WTC11 (cell line): Measurements from ENCODE around the gene GNAL. TPM values are rescaled to one million over a fixed set of nuclear protein-coding genes. Genes with fewer than 3 reads are reported as not detected.
"Not testable (repeated sequence)": the region's sequence is repeated elsewhere in the genome, so short reads cannot be mapped to it uniquely, and the experiment has no call there.

Experiments
- ATAC-seq: fragments of 200-7000 bp; cut with Tn5 transposase; 2 replicates; pipeline ENCODE4 v1.10.0; 2021; ENCODE audit warnings: mild to moderate bottlenecking, moderate library complexity
- CTCF ChIA-PET: fragments of 300-600 bp; sonication (Branson Sonifier 250); formaldehyde crosslinking; loops from one replicate; lab custom pipeline; 2021; ENCODE audit warnings: antibody characterized with exemption; lab: Charles Lee
- POLR2A ChIA-PET: fragments of 350-600 bp; sonication (Branson Sonifier 250); formaldehyde crosslinking; loops from one replicate; lab custom pipeline; 2021; ENCODE audit warnings: antibody characterized with exemption; lab: Charles Lee
- DNase-seq: peaks from one replicate; pipeline ENCODE4 v3.0.0; 2021; ENCODE audit warnings: low spot score
- H3K27ac Mint-ChIP-seq: 2 replicates; pipeline ENCODE4 v1.8.0; 2021; ENCODE audit warnings: mixed read lengths
- H3K27me3 Mint-ChIP-seq: 2 replicates; pipeline ENCODE4 v1.8.0; 2021; ENCODE audit warnings: low read depth, mild to moderate bottlenecking, moderate library complexity, mixed read lengths
- H3K36me3 Mint-ChIP-seq: 2 replicates; pipeline ENCODE4 v1.8.0; 2021; ENCODE audit warnings: mixed read lengths
- H3K4me1 Mint-ChIP-seq: 2 replicates; pipeline ENCODE4 v1.8.0; 2022; ENCODE audit warnings: mixed read lengths
- H3K4me3 Mint-ChIP-seq: 2 replicates; pipeline ENCODE4 v1.8.0; 2021; ENCODE audit warnings: mild to moderate bottlenecking, moderate library complexity, mixed read lengths
- H3K9me3 Mint-ChIP-seq: 2 replicates; pipeline ENCODE4 v1.8.0; 2021; ENCODE audit warnings: mixed read lengths
- ATF1 ChIP-seq: sonication (generic); formaldehyde crosslinking; IDR thresholded peaks from 2 replicates; pipeline ENCODE4 v1.8.1; 2023; ENCODE audit warnings: mild to moderate bottlenecking, moderate library complexity, missing genetic modification reagents
- CTCF ChIP-seq: fragments of 200-600 bp; IDR thresholded peaks from 2 replicates; pipeline ENCODE4 v1.8.0; 2022; ENCODE audit warnings: antibody characterized with exemption
- E2F4 ChIP-seq: sonication (generic); formaldehyde crosslinking; IDR thresholded peaks from 2 replicates; pipeline ENCODE4 v1.8.1; 2022; ENCODE audit warnings: low read depth, mild to moderate bottlenecking, moderate library complexity, missing genetic modification reagents, borderline replicate concordance
- ELF4 ChIP-seq: sonication (generic); formaldehyde crosslinking; IDR thresholded peaks from 2 replicates; pipeline ENCODE4 v1.8.1; 2022; ENCODE audit warnings: low read depth, mild to moderate bottlenecking, moderate library complexity, missing genetic modification reagents
- FOXP1 ChIP-seq: sonication (generic); formaldehyde crosslinking; IDR thresholded peaks from 2 replicates; pipeline ENCODE4 v1.8.0; 2022; ENCODE audit warnings: missing genetic modification reagents, mild to moderate bottlenecking, moderate library complexity, borderline replicate concordance
- GTF2I ChIP-seq: fragments of 250-450 bp; sonication (Bioruptor Pico); conservative IDR thresholded peaks from 2 replicates; pipeline ENCODE4 v1.4.0; 2021; ENCODE audit warnings: mild to moderate bottlenecking
- KAT7 ChIP-seq: sonication (generic); formaldehyde crosslinking; IDR thresholded peaks from 2 replicates; pipeline ENCODE4 v1.8.1; 2023; ENCODE audit warnings: missing genetic modification reagents, mild to moderate bottlenecking, borderline replicate concordance
- NFATC4 ChIP-seq: fragments of 250-450 bp; sonication (Bioruptor Pico); IDR thresholded peaks from 2 replicates; pipeline ENCODE4 v1.9.0; 2021; ENCODE audit warnings: mild to moderate bottlenecking
- NFE2L1 ChIP-seq: sonication (generic); formaldehyde crosslinking; IDR thresholded peaks from 2 replicates; pipeline ENCODE4 v1.8.1; 2023; ENCODE audit warnings: missing genetic modification reagents
- RELA ChIP-seq: sonication (generic); formaldehyde crosslinking; IDR thresholded peaks from 2 replicates; pipeline ENCODE4 v1.8.1; 2022; ENCODE audit warnings: missing genetic modification reagents, mild to moderate bottlenecking, borderline replicate concordance
- SMAD4 ChIP-seq: sonication (generic); formaldehyde crosslinking; IDR thresholded peaks from 2 replicates; pipeline ENCODE4 v1.8.0; 2022; ENCODE audit warnings: mild to moderate bottlenecking, missing genetic modification reagents
- SOX15 ChIP-seq: fragments of 250-450 bp; sonication (Bioruptor Pico); IDR thresholded peaks from 2 replicates; pipeline ENCODE4 v1.9.0; 2021; ENCODE audit warnings: mild to moderate bottlenecking
- SP1 ChIP-seq: sonication (generic); formaldehyde crosslinking; conservative IDR thresholded peaks from 2 replicates; pipeline ENCODE4 v1.8.1; 2022; ENCODE audit warnings: missing genetic modification reagents
- TCF7 ChIP-seq: sonication (generic); formaldehyde crosslinking; IDR thresholded peaks from 2 replicates; pipeline ENCODE4 v1.8.0; 2022; ENCODE audit warnings: mild to moderate bottlenecking, low read depth, missing genetic modification reagents, moderate library complexity
- TEAD4 ChIP-seq: sonication (generic); formaldehyde crosslinking; IDR thresholded peaks from 2 replicates; pipeline ENCODE4 v1.8.0; 2022; ENCODE audit warnings: mild to moderate bottlenecking, missing genetic modification reagents
- USF1 ChIP-seq: sonication (generic); formaldehyde crosslinking; IDR thresholded peaks from 2 replicates; pipeline ENCODE4 v1.8.0; 2022; ENCODE audit warnings: mild to moderate bottlenecking, missing genetic modification reagents
- USF2 ChIP-seq: sonication (generic); formaldehyde crosslinking; IDR thresholded peaks from 2 replicates; pipeline ENCODE4 v1.8.1; 2023; ENCODE audit warnings: mild to moderate bottlenecking, missing genetic modification reagents, moderate library complexity
- ZBTB43 ChIP-seq: sonication (generic); formaldehyde crosslinking; IDR thresholded peaks from 2 replicates; pipeline ENCODE4 v1.8.1; 2023; ENCODE audit warnings: mild to moderate bottlenecking, missing genetic modification reagents
- ZNF121 ChIP-seq: sonication (generic); formaldehyde crosslinking; IDR thresholded peaks from 2 replicates; pipeline ENCODE4 v1.8.0; 2023; ENCODE audit warnings: missing genetic modification reagents
- ZNF219 ChIP-seq: sonication (generic); formaldehyde crosslinking; IDR thresholded peaks from 2 replicates; pipeline ENCODE4 v1.8.0; 2023; ENCODE audit warnings: missing genetic modification reagents, mild to moderate bottlenecking, borderline replicate concordance
- ZNF263 ChIP-seq: sonication (generic); formaldehyde crosslinking; IDR thresholded peaks from 2 replicates; pipeline ENCODE4 v1.8.1; 2022; ENCODE audit warnings: low read depth, mild to moderate bottlenecking, moderate library complexity, missing genetic modification reagents
- ZNF416 ChIP-seq: fragments of 250-450 bp; sonication (Bioruptor Pico); IDR thresholded peaks from 2 replicates; pipeline ENCODE4 v1.9.0; 2021; ENCODE audit warnings: mild to moderate bottlenecking, inconsistent platforms
- ZNF423 ChIP-seq: fragments of 250-450 bp; sonication (Bioruptor Pico); IDR thresholded peaks from 2 replicates; pipeline ENCODE4 v2.1.2; 2022; ENCODE audit warnings: mild to moderate bottlenecking, moderate library complexity
- ZNF425 ChIP-seq: fragments of 250-450 bp; sonication (Bioruptor Pico); conservative IDR thresholded peaks from 2 replicates; pipeline ENCODE4 v1.9.0; 2021; ENCODE audit warnings: mild to moderate bottlenecking
- ZNF532 ChIP-seq: fragments of 250-450 bp; sonication (Bioruptor Pico); IDR thresholded peaks from 2 replicates; pipeline ENCODE4 v1.9.0; 2021; ENCODE audit warnings: mild to moderate bottlenecking, borderline replicate concordance
- total RNA-seq: library from RNA; stranded (reverse); gene quantifications from 3 replicates; pipeline ENCODE4 v1.2.3, GENCODE V29; 2021

GNAL gene
- total RNA-seq, 1 experiment from 2014 or later: 22.3 TPM

GRCh38 chr18:11689669-11690565 lies 853 bp downstream of the GNAL start (continued):
- TF ChIP-seq USF2: no peak
- peak; percentile 54; the same call in 1 of the 2 replicates for TF ChIP-seq ATF1 (CRISPR knock-in tag)
- no peak; the same call in 1 of the 2 replicates for TF ChIP-seq RELA (CRISPR knock-in tag)
- TF ChIP-seq NFE2L1: peak; percentile 55; the same call in 1 of the 2 replicates
- TF ChIP-seq TCF7 (CRISPR knock-in tag): peak; percentile 77; the same call in 1 of the 2 replicates
- TF ChIP-seq ZNF425 (CRISPR knock-in tag): no peak
- no peak for TF ChIP-seq ELF4
- 0 out of 2 replicates have a peak, but pooled peaks have one; percentile 52 for TF ChIP-seq TEAD4 (CRISPR knock-in tag)
- 0 out of 2 replicates have a peak, but pooled peaks have one; percentile 34 for TF ChIP-seq ZBTB43 (CRISPR knock-in tag)
- peak; percentile 43; the same call in 1 of the 2 replicates for TF ChIP-seq USF1 (CRISPR knock-in tag)
- TF ChIP-seq CTCF: no peak
- TF ChIP-seq FOXP1 (CRISPR knock-in tag): peak; percentile 93
- no peak for TF ChIP-seq ZNF532 (CRISPR knock-in tag)
- TF ChIP-seq E2F4 (CRISPR knock-in tag): no peak
- TF ChIP-seq ZNF263 (CRISPR knock-in tag): no peak
- TF ChIP-seq SP1: no peak
- TF ChIP-seq SMAD4 (CRISPR knock-in tag): no peak
- TF ChIP-seq ZNF121 (CRISPR knock-in tag): 0 out of 2 replicates have a peak, but pooled peaks have one; percentile 54
- peak; percentile 73; the same call in 1 of the 2 replicates for TF ChIP-seq ZNF219 (CRISPR knock-in tag)
- no peak for TF ChIP-seq NFATC4 (CRISPR knock-in tag)
- no peak for TF ChIP-seq SOX15 (CRISPR knock-in tag)
- peak; percentile 86; the same call in 1 of the 2 replicates for TF ChIP-seq KAT7 (CRISPR knock-in tag)
- TF ChIP-seq ZNF423: no peak
- TF ChIP-seq GTF2I (CRISPR knock-in tag): no peak
- no peak for TF ChIP-seq ZNF416

- DNase-seq, H3K9me3 Mint-ChIP-seq, H3K27ac Mint-ChIP-seq, ATAC-seq, H3K36me3 Mint-ChIP-seq: not testable (repeated sequence)
- ChIA-PET POLR2A (interaction anchor here (1.0 kb wide), 1 partner anchor 257 kb away, joined by 3 read pairs; no protein-coding TSS in a partner anchor), CTCF (interaction anchor here (1.0 to 2.4 kb wide), 5 partner anchors 34 to 305 kb away, joined by 3 to 12 read pairs (median 6); no protein-coding TSS in a partner anchor)
- peak overlapping the region; percentile 47 for H3K4me3 Mint-ChIP-seq
- H3K27me3 Mint-ChIP-seq: peaks cover 22% of the 10 kb centered on the region
- peaks cover 16% of the 10 kb centered on the region for H3K4me1 Mint-ChIP-seq
Measured at GRCh38 chr18:11690660-11691059, 1.6 kb downstream of the GNAL start.
